Caki2 (cell line): Measurements from ENCODE around the gene B4GALT5. TPM values are rescaled to one million over a fixed set of nuclear protein-coding genes. Genes with fewer than 3 reads are reported as not detected.
"Not testable (repeated sequence)": the region's sequence is repeated elsewhere in the genome, so short reads cannot be mapped to it uniquely, and the experiment has no call there.

ENCODE experiments used
- DNase-seq: peaks from one replicate; pipeline ENCODE4 v3.0.0-alpha.2; 2015; ENCODE audit warnings: low read depth
- in situ Hi-C: cut with HindIII; loops from 2 replicates; pipeline ENCODE4 v1.10.0; 2016; ENCODE audit warnings: low sequenced_read_pairs, low pct_unique_long_range_greater_than_20kb, mixed read lengths
- total RNA-seq: library from RNA; depleted of rRNA; stranded (reverse); fragments of >200 nt; shearing (Covaris generic); gene quantifications from 2 replicates; pipeline ENCODE4 v1.2.3, GENCODE V29; 2014; ENCODE audit warnings: low replicate concordance

Gene B4GALT5
- total RNA-seq, 1 experiment from 2014 or later = 66.4 TPM

DNA sequence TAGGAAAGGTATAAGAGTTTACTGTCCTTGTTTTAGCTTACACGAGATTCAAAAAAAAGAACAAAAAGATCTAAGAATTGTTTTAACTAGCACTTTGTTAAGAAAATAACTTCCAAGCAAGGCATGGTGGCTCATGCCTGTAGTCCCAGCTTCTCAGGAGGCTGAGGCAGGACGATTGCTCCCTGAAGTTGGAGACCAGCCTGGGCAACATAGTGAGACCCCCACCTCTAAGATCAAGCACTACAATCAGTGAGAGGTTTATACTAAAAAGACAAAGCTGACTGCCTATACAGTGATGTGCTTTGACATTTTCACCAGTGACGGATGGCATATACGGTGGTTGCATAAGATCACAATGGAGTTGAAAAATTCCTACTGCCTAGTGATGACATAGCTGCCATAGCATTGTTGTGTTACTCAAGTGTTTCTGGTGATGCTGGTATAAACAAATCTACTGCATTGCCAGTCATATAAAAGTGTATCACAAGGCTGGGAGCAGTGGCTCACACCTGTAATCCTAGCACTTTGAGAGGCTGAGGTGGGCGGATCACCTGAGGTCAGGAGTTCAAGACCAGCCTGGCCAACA is 68.6 kb downstream of the B4GALT5 start:
- in situ Hi-C loops = no loop called here

GRCh38 chr20:49642816-49643215 is 70.9 kb downstream of the B4GALT5 start:
- in situ Hi-C loops = no loop called here
- no peak for DNase-seq

More for the DNA sequence above, 68.6 kb downstream of the B4GALT5 start:
- DNase-seq = no peak

GRCh38 chr20:49641683-49642656 is 71.7 kb downstream of the B4GALT5 start:
- DNase-seq = no peak
- in situ Hi-C loops = no loop called here

GRCh38 chr20:49637046-49637637 is 76.5 kb downstream of the B4GALT5 start:
- in situ Hi-C loops = no loop called here
- DNase-seq = no peak

- in situ Hi-C loops = no loop called here
- no peak for DNase-seq
These were observed 77.2 kb downstream of the B4GALT5 start for GRCh38 chr20:49636447-49636846.

DNA sequence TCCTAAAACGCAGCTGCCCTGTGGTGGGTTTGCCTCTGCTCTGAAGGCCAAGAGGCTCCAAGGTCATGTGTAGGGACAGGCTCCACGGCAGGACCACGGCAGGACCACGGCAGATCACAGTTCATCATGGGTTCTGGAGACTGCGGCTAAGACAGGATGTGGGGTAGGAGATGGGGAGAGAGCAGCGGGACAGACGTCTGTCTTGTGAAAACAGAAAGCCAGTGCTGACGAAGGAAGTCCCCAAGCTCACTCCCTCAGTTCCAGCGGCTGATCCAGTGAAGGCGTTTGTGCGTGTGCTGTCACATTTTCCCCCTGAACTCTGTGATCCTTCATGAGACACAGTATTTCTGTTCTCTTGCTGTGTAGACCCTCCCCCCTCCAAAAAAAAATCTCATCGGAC is 77.8 kb downstream of the B4GALT5 start:
- DNase-seq = no peak
- in situ Hi-C loops = no loop called here

- no peak for DNase-seq
- in situ Hi-C loops = no loop called here
These were observed 78.5 kb downstream of the B4GALT5 start for GRCh38 chr20:49635166-49635565.

GRCh38 chr20:49634116-49634515 is 79.6 kb downstream of the B4GALT5 start:
- DNase-seq = no peak
- in situ Hi-C loops = no loop called here

- in situ Hi-C loops = no loop called here
- no peak for DNase-seq
These were observed 80.0 kb downstream of the B4GALT5 start for GRCh38 chr20:49633643-49634042.

- DNase-seq = no peak
- in situ Hi-C loops = no loop called here
These were observed 80.7 kb downstream of the B4GALT5 start for GRCh38 chr20:49633023-49633422.

- DNase-seq = no peak
- in situ Hi-C loops = no loop called here
These were observed 81.7 kb downstream of the B4GALT5 start for GRCh38 chr20:49631856-49632418.

DNA sequence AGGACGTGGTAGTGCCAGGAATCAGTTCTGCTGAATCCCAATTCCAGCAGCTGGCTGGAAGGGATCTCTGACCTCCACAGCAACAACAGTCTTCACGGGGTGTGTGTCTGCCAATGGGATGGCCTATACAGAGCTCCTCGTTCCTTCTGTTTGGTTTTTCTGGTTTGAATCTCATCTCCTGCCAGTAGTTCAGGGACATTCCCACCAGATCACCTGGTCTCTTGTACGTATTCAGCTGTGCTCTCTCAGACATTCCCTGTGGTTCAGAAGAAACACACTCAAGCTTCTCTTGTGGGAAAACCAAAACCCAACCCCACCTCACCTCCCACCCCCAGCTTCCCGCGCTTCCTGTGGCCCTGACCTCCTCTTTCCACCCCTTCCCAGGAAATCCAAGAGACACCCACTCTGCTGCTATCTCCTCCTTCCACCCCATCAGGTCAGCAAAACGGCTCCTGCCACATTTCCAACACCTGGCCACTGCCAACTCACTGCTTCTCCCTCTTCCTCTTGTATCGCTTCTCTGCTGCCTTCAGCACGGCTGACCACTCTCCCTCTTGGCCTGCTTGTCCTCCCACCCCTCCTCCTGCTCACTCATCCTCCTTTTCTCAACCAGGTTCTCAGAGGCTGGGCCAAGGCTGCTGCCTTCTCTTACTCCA is 82.5 kb downstream of the B4GALT5 start:
- in situ Hi-C loops = no loop called here
- DNase-seq = no peak

DNA sequence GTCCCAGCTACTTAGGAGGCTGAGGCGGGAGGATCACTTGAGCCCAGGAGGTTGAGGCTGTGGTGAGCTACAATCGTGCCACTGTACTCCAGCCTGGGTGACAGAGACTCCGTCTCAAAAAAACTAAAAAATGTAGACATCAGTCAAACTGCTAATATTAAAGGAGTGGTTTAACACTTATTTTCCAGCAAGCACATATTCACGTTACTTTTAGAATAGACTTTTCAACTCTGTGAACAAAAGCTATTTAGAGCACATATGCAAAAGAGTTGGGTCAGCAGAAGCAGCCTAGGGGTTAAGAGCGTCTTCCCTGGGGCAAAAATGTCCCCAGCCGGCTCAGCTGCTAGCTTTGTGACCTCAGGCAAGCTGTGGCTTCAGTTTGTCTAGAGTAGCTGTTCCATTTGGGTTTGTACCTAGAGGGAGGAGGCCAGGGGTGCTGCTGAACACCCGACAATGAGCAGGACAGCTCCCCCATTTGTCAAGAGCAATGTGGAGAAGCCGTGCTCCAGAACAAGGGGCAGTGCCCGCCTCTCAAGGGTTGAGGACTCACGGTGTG is 83.2 kb downstream of the B4GALT5 start:
- in situ Hi-C loops = no loop called here
- DNase-seq = no peak

DNA sequence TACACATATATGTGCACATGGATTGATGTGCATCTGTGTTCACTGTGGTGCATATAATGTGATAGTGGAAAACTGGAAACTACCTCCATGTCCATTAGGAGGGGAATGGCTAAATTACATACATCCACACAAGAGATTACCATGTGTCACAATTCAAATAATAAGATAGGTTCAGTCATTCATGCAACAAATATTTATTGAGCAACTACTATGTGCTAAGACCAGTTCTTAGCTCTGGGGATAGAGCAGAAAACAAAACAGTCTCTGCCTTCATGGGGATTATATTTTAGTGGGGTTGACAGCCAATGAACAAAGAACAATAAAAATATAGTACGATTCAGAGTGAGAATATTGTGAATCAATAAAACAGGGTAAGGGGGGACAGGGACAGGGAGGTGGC is 84.1 kb downstream of the B4GALT5 start:
- no peak for DNase-seq
- in situ Hi-C loops = no loop called here

DNA sequence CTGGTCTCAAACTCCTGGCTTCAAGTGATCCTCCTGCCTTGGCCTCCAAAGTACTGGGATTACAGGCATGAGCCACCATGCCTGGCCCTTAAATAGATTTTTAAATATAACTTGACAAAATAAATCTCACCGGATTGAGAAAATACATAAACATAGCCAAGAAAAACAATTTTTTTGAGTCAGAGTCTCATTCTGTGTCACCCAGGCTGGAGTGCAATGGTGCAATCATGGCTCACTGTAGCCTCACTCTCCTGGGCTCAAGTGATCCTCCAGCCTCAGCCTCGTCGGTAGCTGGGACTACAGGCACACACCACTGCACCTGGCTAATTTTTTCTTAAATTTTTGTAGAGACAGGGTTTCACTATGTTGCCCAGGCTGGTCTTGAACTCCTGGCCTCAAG is 85.4 kb downstream of the B4GALT5 start:
- in situ Hi-C loops = not testable (repeated sequence)

GRCh38 chr20:49627329-49627761 is 86.3 kb downstream of the B4GALT5 start:
- DNase-seq = no peak
- in situ Hi-C loops = no loop called here

More for the DNA sequence above, 85.4 kb downstream of the B4GALT5 start:
- not testable (repeated sequence) for DNase-seq

DNA sequence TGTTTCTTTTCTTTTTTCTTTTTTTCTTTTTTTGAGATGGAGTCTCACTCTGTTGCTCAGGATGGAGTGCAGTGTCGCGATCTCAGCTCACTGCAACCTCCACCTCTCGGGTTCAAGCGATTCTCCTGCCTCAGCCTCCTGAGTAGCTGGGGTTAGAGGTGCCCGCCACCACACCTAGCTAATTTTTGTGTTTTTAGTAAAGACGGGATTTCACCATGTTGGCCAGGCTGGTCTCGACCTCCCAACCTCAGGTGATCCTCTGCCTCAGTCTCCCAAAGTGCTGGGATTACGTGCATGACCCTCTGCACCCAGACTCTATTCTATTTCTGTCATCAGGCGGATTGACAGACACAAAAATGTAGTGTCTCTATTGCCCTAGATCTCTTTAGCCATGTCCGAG is 88.7 kb downstream of the B4GALT5 start:
- in situ Hi-C loops, DNase-seq: not testable (repeated sequence)

DNA sequence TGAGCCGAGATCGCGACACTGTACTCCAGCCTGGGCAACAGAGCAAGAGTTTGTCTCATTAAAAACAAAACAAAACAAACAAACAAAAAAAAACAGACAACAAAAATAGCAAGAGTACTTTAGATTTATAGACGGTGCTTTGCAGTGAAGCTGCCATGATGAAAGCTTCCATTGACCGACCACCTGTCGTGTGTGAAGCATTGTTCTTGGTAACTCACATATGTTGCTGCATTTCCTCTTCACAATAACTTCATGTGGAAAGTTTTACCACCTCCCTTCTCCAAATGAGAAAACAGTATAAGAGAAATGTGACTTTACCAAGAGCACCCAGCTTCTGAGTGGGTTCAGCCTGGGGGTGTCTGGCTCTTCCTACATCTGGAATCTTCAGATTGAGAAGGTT is 89.4 kb downstream of the B4GALT5 start:
- no peak for DNase-seq
- in situ Hi-C loops = no loop called here
